Embryonic facial prominence (tissue), 1 donor: Measurements from ENCODE around the gene CLTA.
"Not testable (repeated sequence)": the region's sequence is repeated elsewhere in the genome, so short reads cannot be mapped to it uniquely, and the experiment has no call there.

ENCODE experiments used
- DNase-seq: peaks from one replicate; pipeline ENCODE4 v3.0.0-alpha.2; 2016; ENCODE audit errors: extremely low spot score

Gene CLTA

GRCh38 chr9:36239675-36240074 lies 49.0 kb downstream of the CLTA start:
- not testable (repeated sequence) for DNase-seq

- no peak for DNase-seq
These were observed 55.2 kb downstream of the CLTA start for GRCh38 chr9:36245906-36246305.

GRCh38 chr9:36247356-36247755 lies 56.6 kb downstream of the CLTA start:
- no peak for DNase-seq

- not testable (repeated sequence) for DNase-seq
These were observed 57.3 kb downstream of the CLTA start for GRCh38 chr9:36248061-36248460.

- no peak for DNase-seq
These were observed 58.5 kb downstream of the CLTA start for GRCh38 chr9:36249189-36249588.

GRCh38 chr9:36250079-36250478 lies 59.4 kb downstream of the CLTA start:
- no peak for DNase-seq

GRCh38 chr9:36251428-36251827 lies 60.7 kb downstream of the CLTA start:
- DNase-seq, result no peak

- peak; percentile 89 for DNase-seq
These were observed 67.7 kb downstream of the CLTA start, which contains the start of gene GNE for GRCh38 chr9:36258208-36258995. Gene GNE, minus strand, starts transcription at chr9:36258448. Its CDS starts 9,093 bp downstream, at chr9:36249355.

GRCh38 chr9:36258996-36259533 lies 68.3 kb downstream of the CLTA start:
- no peak for DNase-seq
